Activated CD8-positive, alpha-beta memory T cell treated with anti-CD3 and anti-CD28 coated beads for 36 hours (primary cell): ENCODE measurements around the gene MINAR2. TPM values are rescaled to one million over a fixed set of nuclear protein-coding genes. Genes with fewer than 3 reads are reported as not detected.

Experiments used
- CTCF ChIA-PET: fragments of 350-600 bp; sonication (Branson Sonifier 250); formaldehyde crosslinking; loops from one replicate; lab custom pipeline; 2021; ENCODE audit warnings: antibody characterized with exemption; lab: Charles Lee
- POLR2A ChIA-PET: fragments of 350-600 bp; sonication (Branson Sonifier 250); formaldehyde crosslinking; loops from one replicate; lab custom pipeline; 2021; ENCODE audit warnings: antibody characterized with exemption; lab: Charles Lee
- total RNA-seq, 2 experiments: library from RNA; stranded (reverse); gene quantifications; one replicate each; pipeline ENCODE4 v1.2.3, GENCODE V29; 2021

MINAR2 gene, protein sequence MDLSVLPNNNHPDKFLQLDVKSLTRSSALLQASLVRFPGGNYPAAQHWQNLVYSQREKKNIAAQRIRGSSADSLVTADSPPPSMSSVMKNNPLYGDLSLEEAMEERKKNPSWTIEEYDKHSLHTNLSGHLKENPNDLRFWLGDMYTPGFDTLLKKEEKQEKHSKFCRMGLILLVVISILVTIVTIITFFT
- not detected for total RNA-seq

- CTCF ChIA-PET = no interaction called here
- POLR2A ChIA-PET = no interaction called here
Observed at GRCh38 chr5:129747572-129748407, at the start of gene MINAR2. Gene MINAR2 (plus strand): TSS chr5:129748094. CDS start chr5:129748191, 97 bp downstream.

GRCh38 chr5:129698661-129699060 is 49.2 kb upstream of the MINAR2 start:
- POLR2A ChIA-PET = no interaction called here
- CTCF ChIA-PET = no interaction called here

GRCh38 chr5:129716235-129716634 is 31.7 kb upstream of the MINAR2 start:
- CTCF ChIA-PET = no interaction called here
- POLR2A ChIA-PET = no interaction called here

DNA sequence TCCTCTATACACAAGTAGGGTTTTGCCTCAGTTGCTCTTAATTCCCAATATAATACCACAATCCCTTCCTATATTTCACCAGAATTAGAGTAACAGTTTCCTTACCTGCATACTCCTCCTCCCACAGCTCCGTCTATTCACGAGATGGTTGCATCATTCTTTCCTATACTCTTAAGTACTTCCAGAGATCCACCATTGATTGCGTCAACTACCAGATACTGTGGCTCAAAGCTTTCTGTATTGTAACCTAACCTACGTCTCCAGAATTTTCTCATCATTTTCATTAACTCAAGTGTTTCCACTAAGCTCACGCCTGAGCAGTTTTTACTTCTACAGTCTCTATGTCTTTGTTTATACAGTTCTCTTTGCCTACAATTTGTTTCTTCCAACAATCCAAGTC is 31.2 kb upstream of the MINAR2 start:
- CTCF ChIA-PET = no interaction called here
- POLR2A ChIA-PET = no interaction called here

DNA sequence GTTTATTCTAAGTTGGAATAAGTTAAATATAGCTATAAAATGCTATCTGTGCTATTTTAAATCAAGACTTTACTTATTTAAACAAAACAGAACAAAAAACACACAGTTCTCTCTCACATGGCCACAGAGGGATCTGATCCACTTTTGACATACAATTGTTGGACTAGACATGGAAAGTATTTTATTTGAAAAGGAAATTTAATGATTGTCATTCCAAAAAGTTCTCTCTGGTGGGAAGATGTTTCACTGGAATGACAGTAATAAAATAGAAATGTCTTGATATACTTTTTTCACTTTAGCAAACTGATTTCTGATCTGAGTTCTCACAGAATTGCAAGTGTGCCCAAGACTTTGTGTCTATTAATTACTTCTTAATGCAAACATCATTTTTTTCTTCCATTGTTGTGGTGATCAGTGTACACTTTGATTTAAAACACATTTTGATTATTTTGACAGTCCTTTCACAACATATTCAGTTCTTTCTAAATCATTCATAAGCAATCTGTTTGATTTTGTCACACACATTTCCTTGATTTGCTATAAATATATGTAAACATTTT is 30.1 kb upstream of the MINAR2 start:
- POLR2A ChIA-PET = no interaction called here
- CTCF ChIA-PET = no interaction called here

DNA sequence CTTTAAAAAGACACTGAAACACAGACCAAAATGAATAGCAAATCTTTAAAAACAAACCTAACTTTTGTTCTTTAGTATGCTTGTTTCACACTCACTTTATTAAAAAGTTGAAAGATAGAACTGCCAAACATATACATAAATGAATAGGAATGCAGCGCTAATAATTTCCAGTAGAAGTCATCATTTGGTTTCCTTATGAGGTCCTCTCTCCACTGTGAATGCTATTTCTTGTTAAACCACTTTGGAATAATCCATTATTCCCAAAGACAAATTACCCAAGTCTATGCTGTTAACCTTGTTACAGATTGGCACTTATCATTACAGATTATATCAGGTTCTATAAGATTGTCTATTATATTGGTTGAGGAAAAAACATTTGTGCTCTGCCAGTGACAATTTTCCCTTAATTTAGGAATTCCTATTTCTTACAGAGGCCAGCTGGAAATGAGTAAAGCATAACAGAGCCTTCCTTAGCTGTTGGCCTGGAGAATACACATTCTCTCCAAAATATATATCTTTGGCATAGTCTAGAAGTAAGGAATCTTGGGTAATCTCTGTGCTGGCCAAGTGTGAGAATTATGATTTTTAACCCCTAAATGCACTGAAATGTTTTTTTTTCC is 29.3 kb upstream of the MINAR2 start:
- POLR2A ChIA-PET = no interaction called here
- CTCF ChIA-PET = no interaction called here

- CTCF ChIA-PET = no interaction called here
- POLR2A ChIA-PET = no interaction called here
Observed at GRCh38 chr5:129724222-129724621, 23.7 kb upstream of the MINAR2 start.

GRCh38 chr5:129724647-129725046 is 23.2 kb upstream of the MINAR2 start:
- CTCF ChIA-PET = no interaction called here
- POLR2A ChIA-PET = no interaction called here

DNA sequence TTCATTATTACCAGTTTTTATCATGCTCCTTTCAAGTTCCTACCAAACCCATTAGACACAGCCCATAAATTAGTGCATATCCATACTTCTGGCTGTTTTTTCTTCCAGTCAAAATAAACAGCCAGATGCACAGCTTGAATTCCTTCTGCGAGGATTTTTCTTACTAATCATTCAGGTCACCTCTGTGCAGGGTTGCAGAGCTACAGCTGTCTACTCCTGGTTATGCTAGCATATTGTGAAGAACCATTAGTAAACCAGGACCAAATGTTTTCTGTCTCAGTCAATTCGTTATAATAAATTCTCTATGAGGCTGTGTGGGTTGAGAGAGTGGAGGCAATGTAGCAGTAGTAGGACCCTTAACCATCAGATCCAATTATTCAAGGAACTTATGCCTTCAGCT is 8.1 kb upstream of the MINAR2 start:
- POLR2A ChIA-PET = no interaction called here
- CTCF ChIA-PET = no interaction called here

- CTCF ChIA-PET = no interaction called here
- POLR2A ChIA-PET = no interaction called here
Observed at GRCh38 chr5:129743541-129744187, 4.2 kb upstream of the MINAR2 start.

- POLR2A ChIA-PET = no interaction called here
- CTCF ChIA-PET = no interaction called here
Observed at GRCh38 chr5:129745997-129746396, 1.9 kb upstream of the MINAR2 start.

DNA sequence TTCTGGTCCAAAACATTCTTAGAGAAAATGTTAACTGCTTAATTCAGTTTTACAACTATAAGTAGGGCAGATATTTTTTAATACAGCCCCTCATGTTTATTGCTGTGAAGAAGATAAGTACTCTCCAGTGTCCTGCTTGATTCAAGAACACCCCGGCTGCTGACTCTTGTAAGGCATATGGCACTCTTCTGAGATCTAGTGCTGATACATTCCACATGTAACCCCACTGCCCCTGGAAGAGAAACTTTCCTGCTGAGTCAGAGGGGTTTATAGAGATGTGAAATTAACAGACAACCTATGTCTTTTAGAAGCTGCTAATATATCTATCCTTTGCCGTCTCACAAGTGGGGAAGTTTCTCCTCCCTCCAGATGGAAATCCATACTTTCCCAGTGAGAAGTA is 1.0 kb upstream of the MINAR2 start:
- ChIA-PET POLR2A (no interaction called here), CTCF (no interaction called here)

DNA sequence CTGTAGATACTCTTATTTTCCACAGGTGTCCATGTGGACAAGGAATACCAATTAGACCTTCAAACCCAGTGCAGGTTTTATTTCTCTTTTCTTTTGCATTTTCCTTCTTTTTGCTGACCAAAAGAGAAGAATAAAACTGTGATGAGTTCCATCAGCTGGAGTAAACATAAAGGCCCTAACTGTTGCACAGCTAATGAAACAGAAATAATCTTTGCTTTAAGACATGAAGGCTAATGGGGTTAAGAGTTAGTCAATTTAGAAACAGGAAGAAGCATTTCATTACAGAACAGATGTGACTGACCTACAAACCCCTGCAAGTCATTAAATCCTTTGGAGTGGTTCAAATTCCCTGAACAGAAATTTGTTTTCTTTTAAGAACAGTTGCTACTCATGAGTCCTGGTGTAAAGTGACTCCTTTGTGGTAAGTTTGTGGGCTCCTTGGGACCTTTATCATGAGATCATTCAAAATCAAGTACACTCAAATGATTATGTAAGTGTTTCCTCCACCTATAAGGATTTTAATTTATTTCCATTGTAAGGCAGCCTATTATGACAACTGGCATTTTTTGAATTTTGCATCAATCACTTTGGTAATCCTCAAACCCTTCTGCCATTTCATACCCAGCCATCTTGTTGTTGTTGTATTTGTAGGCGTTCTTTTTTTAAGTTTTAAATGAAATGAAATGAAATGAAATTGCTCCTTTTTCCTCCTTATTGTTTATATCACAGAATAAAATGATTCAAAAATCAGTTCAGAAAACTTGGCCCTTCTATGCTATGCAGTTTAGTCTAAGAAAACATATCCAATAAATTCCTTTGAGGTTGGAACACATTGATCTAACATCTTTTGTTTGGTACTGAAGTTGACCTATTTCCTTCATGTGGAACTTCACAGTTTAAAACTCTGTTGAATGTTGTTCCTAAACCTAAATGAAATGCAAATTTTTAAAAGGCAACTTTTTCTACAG is 1.3 kb downstream of the MINAR2 start:
- ChIA-PET POLR2A (no interaction called here), CTCF (no interaction called here)

- POLR2A ChIA-PET = no interaction called here
- CTCF ChIA-PET = no interaction called here
Observed at GRCh38 chr5:129760636-129761325, 12.9 kb downstream of the MINAR2 start.

DNA sequence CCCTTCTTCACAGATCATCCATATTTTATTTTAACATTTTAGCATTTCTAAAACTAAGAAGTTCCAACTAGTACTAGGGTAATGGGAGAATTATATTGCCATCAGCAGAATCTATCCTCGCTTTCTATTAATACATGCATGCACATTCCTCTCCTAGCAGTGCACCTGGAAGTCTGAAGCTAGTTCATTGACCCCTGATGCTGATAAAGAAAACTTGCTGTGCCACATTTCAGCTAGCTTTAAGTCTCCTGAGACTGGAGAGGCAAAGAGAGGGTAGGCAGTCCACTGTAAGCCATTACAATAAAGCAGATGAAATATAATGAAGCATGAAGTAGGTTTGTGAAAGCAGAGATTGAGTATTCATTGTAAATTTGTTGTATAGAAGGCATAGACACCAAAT is 15.8 kb downstream of the MINAR2 start:
- ChIA-PET CTCF (interaction anchor here (1.5 kb wide), 1 partner anchor 858 kb away, joined by 4 read pairs; no protein-coding TSS in a partner anchor), POLR2A (no interaction called here)

DNA sequence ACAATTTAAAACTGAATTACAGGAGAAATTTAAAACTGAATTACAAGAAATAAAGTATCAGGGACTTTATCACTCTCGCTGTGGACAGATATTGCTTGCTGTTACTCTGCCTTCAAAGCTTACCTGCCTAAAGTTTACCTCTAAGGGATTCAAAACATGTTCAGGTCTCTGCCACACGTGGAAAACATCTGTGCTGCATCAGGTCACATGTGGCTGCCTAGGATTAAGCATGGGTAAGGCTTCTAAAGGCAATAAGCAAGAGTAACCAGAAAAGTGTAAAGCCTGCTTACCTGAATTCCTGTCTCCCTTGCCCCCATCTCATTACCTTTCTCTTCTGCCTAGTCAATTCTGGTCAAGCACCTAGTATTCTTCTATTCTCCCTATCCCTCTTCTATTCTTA is 18.9 kb downstream of the MINAR2 start:
- CTCF ChIA-PET = interaction anchor here (0.8 to 1.0 kb wide), 2 partner anchors 12 to 86 kb away, joined by 3 read pairs; no protein-coding TSS in a partner anchor
- POLR2A ChIA-PET = no interaction called here

GRCh38 chr5:129767927-129768380 is 20.1 kb downstream of the MINAR2 start:
- ChIA-PET CTCF (interaction anchor here (0.7 to 1.0 kb wide), 4 partner anchors 8 to 85 kb away, joined by 3 to 4 read pairs (median 3); no protein-coding TSS in a partner anchor), POLR2A (no interaction called here)

DNA sequence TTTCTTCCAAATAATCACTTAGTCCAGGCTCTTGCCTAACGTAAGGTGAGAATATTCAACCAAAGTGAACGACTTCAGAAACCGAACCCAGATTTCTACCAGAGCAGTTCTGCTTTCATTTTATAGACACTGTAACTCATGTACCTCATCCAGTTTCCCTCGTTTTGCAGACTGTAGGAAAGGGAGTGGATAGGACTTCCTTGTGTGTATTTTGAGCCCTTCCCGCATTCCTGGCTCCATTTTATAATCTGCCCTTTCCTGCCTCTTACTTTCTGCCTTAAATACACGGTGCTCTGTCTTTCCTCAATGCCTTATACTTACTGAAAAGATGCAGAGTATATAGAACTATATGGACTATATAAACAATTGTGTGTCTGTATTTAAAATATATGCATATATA is 20.8 kb downstream of the MINAR2 start:
- CTCF ChIA-PET = interaction anchor here (0.8 to 1.0 kb wide), 2 partner anchors 9 to 11 kb away, joined by 3 to 4 read pairs; no protein-coding TSS in a partner anchor

More for the DNA sequence above, 20.8 kb downstream of the MINAR2 start:
- POLR2A ChIA-PET = no interaction called here
